KOPT-K1 (cell line): Measurements from ENCODE around the gene KIRREL1.

Experiments used
- H3K27ac ChIP-seq: fragments of 200-600 bp; sonication (generic); 2 replicates; pipeline ENCODE4 v1.5.1; 2016; ENCODE audit warnings: antibody characterized with exemption, mild to moderate bottlenecking, low read depth, low read length; ENCODE audit not compliant: poor library complexity, severe bottlenecking
- H3K36me3 ChIP-seq: fragments of 200-600 bp; sonication (generic); 2 replicates; pipeline ENCODE4 v1.5.1; 2017; ENCODE audit warnings: antibody characterized with exemption, mild to moderate bottlenecking, low read length, moderate library complexity; ENCODE audit not compliant: insufficient read depth
- H3K9me3 ChIP-seq: fragments of 200-600 bp; sonication (generic); 2 replicates; pipeline ENCODE4 v1.5.1; 2017; ENCODE audit warnings: antibody characterized with exemption, low read length, mild to moderate bottlenecking; ENCODE audit not compliant: insufficient read depth, poor library complexity, severe bottlenecking

Gene KIRREL1

DNA sequence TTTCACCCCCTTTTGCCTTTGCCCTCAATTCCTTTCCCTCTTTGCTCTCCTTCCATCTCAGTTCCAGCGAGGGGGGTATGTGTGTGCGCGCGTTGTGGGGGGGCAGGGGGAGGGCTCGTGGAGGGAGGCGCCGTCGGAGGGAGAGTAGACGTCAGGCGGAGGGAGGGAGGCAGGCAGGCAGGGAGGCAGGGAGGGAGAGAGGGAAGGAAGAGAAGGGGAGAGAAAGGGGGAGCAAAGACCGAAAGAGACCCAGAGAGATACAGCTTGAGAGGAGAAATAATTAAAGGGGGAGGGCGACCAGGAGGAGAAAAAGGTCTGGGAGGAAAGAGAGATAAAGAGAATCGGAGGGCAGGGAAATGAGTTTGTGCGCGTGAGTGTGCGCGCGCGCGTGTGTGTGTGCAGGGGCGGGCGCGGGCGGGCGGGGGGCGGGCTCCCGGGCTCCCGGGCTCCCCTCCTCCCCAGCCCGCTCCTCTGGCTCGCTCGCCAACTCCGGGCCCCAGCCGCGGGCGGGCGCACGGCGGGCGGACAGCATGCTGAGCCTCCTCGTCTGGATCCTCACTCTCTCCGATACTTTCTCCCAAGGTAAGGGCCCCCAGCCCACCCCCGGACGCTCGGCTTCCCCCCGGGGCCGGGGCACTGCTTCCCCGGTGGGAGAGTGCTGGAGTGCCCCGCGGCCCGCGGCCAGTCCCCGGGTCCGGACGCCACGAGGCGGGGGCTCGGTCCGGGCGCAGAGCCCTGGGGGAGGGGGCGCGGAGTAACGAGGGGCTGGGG is at the start of gene KIRREL1:
TSS of gene KIRREL1 (plus strand) at position 499 of the 771 bp plus-strand sequence. CDS start at position 531, 32 bp downstream.
- Histone ChIP-seq H3K36me3 (no peaks in the 10 kb centered on the region), H3K9me3 (no peaks in the 10 kb centered on the region), H3K27ac (peak within 1 kb of the TSS; percentile 67)

DNA sequence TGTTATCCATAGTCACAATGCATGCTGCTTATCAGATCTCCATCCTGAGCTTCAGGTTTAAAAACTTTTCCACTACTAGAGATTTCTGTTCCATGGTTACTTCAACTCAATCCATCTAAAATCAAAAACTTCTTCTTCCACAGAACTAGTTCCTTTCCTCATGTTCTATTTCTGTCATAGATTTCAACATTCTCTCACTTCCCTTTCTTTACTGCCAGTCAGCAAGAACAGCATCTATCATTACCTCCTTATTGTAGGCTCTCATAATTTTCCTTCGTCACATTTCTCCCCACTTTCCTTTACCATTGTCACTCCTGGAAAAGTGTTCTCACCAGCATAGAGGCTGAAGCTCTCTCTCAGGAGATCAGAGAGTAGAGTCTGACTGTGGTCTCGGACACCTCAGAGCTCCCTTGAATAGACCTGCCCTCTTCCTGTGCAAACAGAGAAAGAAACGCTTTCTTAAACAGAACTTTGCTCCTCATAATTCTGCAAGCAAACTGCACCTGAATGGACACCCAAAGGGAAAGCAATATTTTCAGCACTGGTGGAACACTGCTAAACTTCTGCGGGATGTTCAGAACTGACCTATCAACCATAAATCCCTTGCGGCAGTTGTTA is 48.7 kb upstream of the KIRREL1 start:
- Histone ChIP-seq H3K9me3 (no peaks in the 10 kb centered on the region), H3K27ac (no peak overlapping the region), H3K36me3 (no peaks in the 10 kb centered on the region)

DNA sequence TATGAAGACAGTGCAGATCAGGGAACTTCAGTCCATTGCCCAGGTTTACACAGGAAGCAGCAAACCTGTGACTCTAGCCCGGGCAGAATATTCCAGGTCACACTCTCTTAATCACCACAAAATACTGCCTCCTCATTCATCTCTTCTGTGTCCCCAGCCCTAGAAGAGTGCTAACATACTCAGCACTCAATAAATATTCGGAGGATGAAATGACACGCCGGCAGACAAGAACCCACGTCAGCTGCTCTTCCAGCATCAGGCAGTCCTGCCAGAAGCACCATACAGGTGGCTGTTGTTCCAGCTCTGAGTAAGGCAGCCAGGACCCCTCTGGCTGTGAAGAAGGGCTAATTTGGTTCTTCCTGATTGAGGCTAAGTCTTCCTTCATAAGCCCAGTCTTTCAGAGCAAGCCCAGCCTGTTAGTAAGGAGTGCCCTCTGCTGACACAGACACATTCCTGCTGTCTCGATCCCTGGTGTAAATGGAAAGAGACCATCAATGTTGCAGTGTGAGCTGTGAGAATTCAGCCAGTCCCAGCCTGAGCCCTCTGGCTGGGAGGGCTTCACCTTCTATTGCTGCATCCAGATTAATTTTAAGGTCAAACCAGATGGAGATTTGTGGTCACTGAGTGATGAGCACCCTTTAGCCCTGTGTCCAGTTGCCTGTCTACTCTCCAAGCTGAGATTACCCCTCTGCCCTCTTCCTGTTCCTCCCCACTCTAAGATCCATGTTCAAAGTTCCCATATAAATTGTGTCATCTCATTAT is 45.0 kb upstream of the KIRREL1 start:
- no peaks in the 10 kb centered on the region for H3K36me3 ChIP-seq
- no peak overlapping the region for H3K27ac ChIP-seq
- H3K9me3 ChIP-seq: no peaks in the 10 kb centered on the region

DNA sequence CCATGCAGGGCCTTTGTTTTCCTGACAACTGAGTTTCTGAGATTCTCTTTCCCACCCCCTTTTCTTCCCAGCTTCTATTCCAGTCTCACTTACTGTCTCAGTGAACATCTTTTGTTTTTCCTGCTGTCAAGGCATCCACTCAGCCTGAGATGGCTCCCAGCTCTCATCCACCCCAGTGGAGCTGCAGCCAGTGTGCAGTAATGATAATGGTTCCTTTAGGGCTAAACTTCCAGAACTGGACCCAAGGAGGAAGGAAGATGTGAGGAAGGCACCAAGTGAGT is 44.4 kb upstream of the KIRREL1 start:
- no peaks in the 10 kb centered on the region for H3K36me3 ChIP-seq
- H3K27ac ChIP-seq: no peak overlapping the region
- H3K9me3 ChIP-seq: no peaks in the 10 kb centered on the region

DNA sequence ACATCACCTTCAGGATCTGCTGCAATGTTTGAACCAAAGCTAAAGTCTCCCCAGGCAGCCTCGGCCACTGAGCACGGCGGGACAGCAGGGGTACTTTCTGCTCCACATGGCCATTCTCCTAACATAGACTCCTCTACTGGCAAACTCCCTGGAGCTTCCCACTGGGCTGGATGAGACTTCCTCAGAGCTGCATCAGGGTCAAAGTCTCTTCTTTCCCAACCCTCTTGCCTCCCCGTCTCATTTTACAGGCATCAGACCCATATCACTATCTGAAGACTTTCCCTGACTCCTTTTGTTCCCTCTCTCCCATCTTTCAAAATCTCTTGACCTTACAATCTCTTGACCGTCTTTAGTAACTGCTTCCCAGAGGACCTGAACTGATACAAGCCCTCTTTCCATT is 42.2 kb upstream of the KIRREL1 start:
- H3K9me3 ChIP-seq: no peaks in the 10 kb centered on the region
- H3K36me3 ChIP-seq: no peaks in the 10 kb centered on the region
- no peak overlapping the region for H3K27ac ChIP-seq

DNA sequence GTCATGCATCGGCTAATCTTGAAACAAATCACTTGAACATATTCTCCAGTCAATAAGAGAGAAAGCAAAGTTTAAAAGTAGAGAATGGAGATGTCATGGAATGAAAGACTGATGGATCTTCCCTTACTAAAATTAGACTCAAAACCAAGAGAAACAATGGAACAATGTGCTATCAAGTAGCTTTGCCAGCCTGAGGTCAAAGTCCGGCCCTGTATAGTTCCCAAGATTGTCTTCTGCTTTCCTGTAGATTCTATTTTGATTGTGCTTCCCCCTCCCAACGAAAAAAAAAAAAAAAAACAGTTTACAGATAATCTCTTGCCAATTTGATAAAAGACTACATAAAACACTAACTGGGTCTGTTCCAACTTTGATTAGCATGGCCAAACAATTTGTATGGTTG is 40.8 kb upstream of the KIRREL1 start:
- Histone ChIP-seq H3K9me3 (no peaks in the 10 kb centered on the region), H3K27ac (no peak overlapping the region), H3K36me3 (no peaks in the 10 kb centered on the region)

DNA sequence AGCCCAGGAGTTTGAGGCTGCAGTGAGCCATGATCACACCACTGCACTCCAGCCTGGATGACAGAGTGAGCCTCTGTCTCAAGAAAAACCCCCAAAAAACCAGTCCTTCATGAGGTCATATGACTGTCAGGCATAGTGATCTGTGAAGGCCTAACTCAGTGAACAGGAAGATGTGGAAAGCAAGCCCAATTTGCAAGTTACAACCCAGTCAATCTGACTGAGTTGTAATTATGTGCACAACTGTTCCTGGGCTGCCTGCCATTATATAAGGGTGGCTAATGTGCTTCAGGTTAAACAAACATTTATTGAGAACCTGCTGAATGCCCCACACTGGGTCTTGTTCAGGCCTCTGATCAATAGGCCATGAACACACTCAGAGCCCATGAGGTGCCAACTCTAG is 38.2 kb upstream of the KIRREL1 start:
- H3K27ac ChIP-seq: no peak overlapping the region
- H3K9me3 ChIP-seq: no peaks in the 10 kb centered on the region
- H3K36me3 ChIP-seq: no peaks in the 10 kb centered on the region

DNA sequence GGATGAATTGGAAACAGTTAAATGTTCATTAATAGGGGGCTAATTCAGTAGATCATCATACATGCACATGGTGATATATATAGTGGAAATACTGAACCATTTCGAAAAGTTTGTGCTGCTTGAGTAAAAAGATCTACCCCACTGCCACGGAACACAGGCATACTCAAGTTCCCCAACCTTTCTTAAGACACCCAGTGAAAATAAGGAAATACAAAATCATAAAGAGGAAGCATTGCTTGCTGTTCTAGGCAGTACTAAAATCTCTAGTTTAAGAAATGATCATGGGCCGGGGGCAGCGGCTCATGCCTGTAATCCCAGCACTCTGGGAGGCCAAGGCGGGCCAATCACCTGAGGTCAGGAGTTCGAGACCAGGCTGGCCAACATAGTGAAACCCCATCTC is 37.6 kb upstream of the KIRREL1 start:
- no peak overlapping the region for H3K27ac ChIP-seq
- no peaks in the 10 kb centered on the region for H3K9me3 ChIP-seq
- H3K36me3 ChIP-seq: no peaks in the 10 kb centered on the region

DNA sequence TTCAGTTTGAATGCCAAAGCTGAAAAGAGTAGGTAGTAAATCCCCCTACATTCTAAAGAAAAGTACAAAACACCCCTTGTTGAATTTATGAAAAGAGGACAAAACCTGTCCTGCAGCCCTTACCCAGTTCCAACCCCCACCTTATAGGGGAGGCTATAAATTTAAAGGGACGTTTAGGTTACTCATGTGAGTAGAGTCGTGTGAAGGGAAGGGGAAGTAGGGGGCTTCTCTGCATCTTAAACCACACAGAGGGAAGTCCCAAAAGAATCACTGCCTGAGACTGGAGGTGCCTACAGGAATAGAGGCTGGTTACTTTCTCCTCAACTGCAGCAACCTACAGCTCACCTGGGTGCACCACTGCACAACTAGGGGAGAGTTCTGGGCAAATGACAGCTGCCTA is 36.7 kb upstream of the KIRREL1 start:
- no peaks in the 10 kb centered on the region for H3K36me3 ChIP-seq
- no peak overlapping the region for H3K27ac ChIP-seq
- H3K9me3 ChIP-seq: no peaks in the 10 kb centered on the region

DNA sequence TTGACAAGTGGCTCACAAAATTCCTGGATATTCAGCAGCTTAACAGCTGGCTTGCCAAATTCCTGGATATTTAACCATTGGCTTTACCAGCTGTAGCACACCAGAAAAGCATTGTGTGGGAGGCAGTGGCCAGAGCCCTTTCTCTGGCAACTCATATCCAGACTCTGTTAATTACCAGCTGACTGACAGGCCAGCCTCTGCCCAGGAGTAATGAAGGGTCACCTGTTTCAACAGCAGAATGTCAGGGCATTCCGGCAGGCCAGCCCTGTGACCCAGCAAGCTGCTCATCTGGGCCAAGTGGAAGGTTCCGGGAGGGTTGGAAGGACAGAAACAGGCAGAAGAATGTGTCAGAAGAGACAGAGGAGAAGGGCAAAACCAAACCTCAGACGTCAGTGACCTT is 35.2 kb upstream of the KIRREL1 start:
- H3K27ac ChIP-seq: no peak overlapping the region
- H3K9me3 ChIP-seq: no peaks in the 10 kb centered on the region
- H3K36me3 ChIP-seq: no peaks in the 10 kb centered on the region

DNA sequence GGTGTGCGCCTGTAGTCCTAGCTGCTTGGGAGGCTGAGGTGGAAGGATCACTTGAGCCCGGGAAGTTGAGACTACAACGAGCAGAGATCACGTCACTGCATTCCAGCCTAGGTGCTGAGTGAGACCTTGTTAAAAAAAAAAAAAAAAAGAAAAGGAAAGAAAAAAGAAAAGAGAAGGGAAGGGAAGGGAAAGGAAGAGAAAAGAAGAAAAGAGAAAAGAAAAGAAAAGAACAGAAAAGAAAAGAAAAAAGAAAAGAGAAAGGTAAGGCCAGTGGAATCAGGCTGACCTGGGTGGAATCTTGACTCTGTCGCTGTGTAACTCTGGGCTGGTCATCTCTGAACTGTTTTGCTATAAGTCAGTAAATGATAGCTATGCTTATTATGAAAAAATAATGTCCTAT is 33.7 kb upstream of the KIRREL1 start:
- Histone ChIP-seq H3K36me3 (no peaks in the 10 kb centered on the region), H3K27ac (no peak overlapping the region), H3K9me3 (no peaks in the 10 kb centered on the region)

DNA sequence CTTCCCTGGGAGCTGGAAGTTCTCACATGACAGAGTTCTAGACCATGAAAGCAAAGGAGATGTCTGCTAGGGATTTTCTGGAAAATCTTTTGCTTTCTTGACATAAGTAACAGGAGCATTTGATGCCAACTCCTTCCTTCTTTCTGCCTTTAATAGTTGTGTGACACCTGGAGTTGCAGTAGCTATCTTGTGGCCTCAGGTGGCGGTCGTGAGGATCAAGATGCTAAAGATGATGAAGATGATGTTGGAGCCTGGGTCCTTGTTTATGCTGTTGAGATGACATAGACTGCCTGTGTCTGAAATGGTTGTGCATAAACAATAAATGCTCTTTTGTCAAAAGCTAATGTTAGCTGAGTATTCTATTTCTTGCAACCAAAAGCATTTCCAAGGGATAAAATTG is 32.7 kb upstream of the KIRREL1 start:
- no peak overlapping the region for H3K27ac ChIP-seq
- no peaks in the 10 kb centered on the region for H3K9me3 ChIP-seq
- H3K36me3 ChIP-seq: no peaks in the 10 kb centered on the region

DNA sequence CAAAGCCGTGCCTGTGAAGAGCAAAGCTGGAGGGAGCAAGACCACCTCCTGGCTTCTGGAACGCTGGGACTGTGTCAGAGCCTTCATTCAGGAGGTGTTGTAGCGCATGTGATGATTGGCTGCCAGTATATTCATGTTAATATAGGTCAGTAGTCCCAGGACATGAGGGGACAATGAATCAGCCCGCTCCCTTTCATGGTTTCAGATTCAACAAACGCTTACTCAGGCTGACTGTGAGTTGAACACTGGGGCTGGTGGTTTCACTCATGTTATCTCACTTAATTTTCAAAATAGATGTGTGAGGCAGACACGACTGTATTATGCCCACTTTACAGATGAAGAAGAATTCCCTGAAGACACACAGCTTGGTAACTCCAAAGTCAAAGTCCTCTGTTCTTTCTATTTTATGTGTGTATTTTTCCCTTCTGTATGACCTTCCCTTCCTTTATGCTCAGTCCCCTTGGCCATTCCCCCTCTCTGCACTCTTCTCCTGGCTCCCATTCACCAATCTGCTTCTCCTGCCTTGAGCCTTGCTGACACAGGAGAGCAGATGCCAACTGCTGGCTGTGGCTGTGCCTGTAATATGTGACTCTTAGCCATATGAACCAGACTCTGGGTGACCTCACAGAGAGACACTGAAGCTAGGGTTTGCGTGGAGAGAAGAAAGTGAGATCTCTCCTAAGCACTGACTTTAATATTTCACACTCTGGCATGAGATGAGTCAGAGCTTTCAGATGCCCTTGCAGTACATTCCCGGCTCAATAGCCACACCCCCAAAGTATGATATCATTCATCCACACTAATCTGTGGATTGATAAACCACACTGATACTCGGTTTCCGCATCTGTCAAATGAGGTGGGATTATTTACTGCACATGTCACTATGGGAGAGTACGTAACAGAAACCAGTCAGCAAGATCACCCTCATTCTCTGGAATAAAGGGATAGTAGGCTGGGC is 31.4 kb upstream of the KIRREL1 start:
- Histone ChIP-seq H3K36me3 (no peaks in the 10 kb centered on the region), H3K9me3 (no peaks in the 10 kb centered on the region), H3K27ac (no peak overlapping the region)

DNA sequence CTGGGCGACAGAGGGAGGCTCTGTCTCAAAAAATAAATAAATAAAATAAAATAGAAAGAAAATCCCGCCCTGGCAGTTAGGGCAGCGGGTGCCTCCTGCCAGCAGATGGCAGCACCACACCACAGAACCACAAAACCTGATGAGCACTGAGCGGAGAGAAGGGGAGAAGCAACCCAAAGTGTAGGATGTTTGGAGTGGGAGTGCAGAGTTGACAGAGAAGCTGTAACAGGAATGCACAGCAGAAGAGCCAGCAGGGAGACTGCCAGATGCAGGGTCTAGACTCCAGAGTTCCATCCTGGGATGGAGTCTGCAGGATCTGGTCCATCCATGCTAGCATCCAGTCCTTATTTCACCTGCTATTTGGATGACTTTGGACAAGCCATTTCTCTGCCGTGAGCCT is 29.7 kb upstream of the KIRREL1 start:
- Histone ChIP-seq H3K9me3 (no peaks in the 10 kb centered on the region), H3K36me3 (no peaks in the 10 kb centered on the region), H3K27ac (no peak overlapping the region)

DNA sequence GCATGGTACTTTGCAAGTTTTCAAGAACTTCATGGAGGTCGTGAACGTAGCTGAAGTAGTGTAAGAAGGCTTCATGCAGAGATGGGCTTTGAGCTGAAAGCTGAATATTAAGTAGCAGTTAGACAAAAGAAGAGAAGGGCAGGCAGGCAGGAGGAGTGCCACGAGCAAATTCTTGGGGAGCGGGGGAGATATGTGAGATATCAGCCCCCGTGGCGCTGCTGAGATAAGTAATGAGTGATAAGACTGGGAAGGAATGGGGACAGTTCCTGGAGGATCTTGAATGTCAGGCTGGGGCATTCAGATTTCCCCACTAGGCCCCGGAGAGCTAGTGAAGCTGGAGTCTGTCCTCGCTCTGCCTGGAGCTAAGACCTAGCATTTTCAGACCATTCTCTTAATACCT is 27.9 kb upstream of the KIRREL1 start:
- Histone ChIP-seq H3K9me3 (no peaks in the 10 kb centered on the region), H3K36me3 (no peaks in the 10 kb centered on the region), H3K27ac (no peak overlapping the region)
